Right lobe of liver (tissue), 6 donors: ENCODE measurements around the gene TRAPPC12. TPM values are rescaled to one million over a fixed set of nuclear protein-coding genes. Genes with fewer than 3 reads are reported as not detected.
"Not testable (repeated sequence)": the region's sequence is repeated elsewhere in the genome, so short reads cannot be mapped to it uniquely, and the experiment has no call there.

Experiments used
- ATAC-seq, 4 donors: fragments of 200-7000 bp; cut with Tn5 transposase; one replicate each; pipeline ENCODE4 v1.9.1; 2020; ENCODE audit warnings: mild to moderate bottlenecking in 4 of 4, moderate library complexity in 4 of 4
- DNase-seq, 3 donors: peaks; one replicate each; pipeline ENCODE4 v3.0.0-alpha.2; 2020
- H3K27ac ChIP-seq, 3 donors: fragments of 200-600 bp; one replicate each; pipeline ENCODE4 v1.8.0; 2022
- H3K27me3 ChIP-seq, 2 donors: fragments of 200-600 bp; one replicate each; pipeline ENCODE4 v1.8.0; 2022
- H3K36me3 ChIP-seq, 4 donors: fragments of 200-600 bp; sonication (generic) in 1 of 4; one replicate each; pipeline versions ENCODE4 v1.5.1 to v1.8.0; 2017 to 2022; ENCODE audit warnings: control low read depth in 1 of 4
- H3K4me1 ChIP-seq, 4 donors: fragments of 200-600 bp; sonication (generic) in 1 of 4; one replicate each; pipeline versions ENCODE4 v1.5.1 to v1.8.0; 2017 to 2022; ENCODE audit warnings: control low read depth in 1 of 4
- H3K4me3 ChIP-seq, 3 donors: fragments of 200-600 bp; one replicate each; pipeline ENCODE4 v1.8.0; 2022
- H3K9me3 ChIP-seq, 4 donors: fragments of 200-600 bp; sonication (generic) in 1 of 4; one replicate each; pipeline versions ENCODE4 v1.5.1 to v1.8.0; 2017 to 2022; ENCODE audit warnings: control low read depth in 1 of 4
- POLR2A ChIP-seq: fragments of 450-650 bp; IDR thresholded peaks from one replicate; pipeline ENCODE4 v1.6.1; 2017; ENCODE audit warnings: antibody characterized with exemption, mild to moderate bottlenecking
- WGBS: methylation state at CpG from one replicate; pipeline ENCODE4 v1.1.6; 2018; ENCODE audit warnings: low coverage, low lambda C conversion rate; ENCODE audit not compliant: insufficient coverage; ENCODE audit errors: missing lambda C conversion rate; 5-methylcytosine and 5-hydroxymethylcytosine counted together
- intact Hi-C, 2 donors: fragments of 100-400 bp; cut with DNase I; formaldehyde crosslinking; loops; one replicate each; pipeline versions ENCODE4 v1.11.2 to v1.14.1; 2022
- total RNA-seq, 6 experiments: library from RNA; depleted of rRNA in 2 of 6; stranded (reverse); fragments of >200 nt in 2 of 6; fragmentation: NEBNext Ultra II Directional in 3 of 6; extraction: Animal tissue kit (Norgen Biotek cat#: 25700) in 3 of 6; gene quantifications; one replicate each; pipeline versions ENCODE4 v1.1.0 to v1.2.4, GENCODE V29; 2016 to 2023
- TF ChIP-seq, protein P1 (sequence below), 4 donors: fragments of 200-600 bp in 3 of 4; fragments of 450-650 bp in 1 of 4; IDR thresholded peaks; one replicate each; pipeline versions ENCODE4 v1.5.1 to v1.8.0; 2016 to 2022; ENCODE audit warnings: antibody characterized with exemption in 4 of 4, mild to moderate bottlenecking in 2 of 4
- donor health status: DM: no; HTN: yes; CAD: no.
- donor health status: DM: no; HTN: no; CAD: no.
- donor health status: DM: no; HTN: no; CAD: no.
- donor health status: DM: no; HTN: yes; CAD: no.
- donor health status: DM: no; HTN: yes; CAD: no.

Gene TRAPPC12
- total RNA-seq, 6 experiments from 2014 or later = 39.2 to 92.4 (median 47.8) TPM

DNA sequence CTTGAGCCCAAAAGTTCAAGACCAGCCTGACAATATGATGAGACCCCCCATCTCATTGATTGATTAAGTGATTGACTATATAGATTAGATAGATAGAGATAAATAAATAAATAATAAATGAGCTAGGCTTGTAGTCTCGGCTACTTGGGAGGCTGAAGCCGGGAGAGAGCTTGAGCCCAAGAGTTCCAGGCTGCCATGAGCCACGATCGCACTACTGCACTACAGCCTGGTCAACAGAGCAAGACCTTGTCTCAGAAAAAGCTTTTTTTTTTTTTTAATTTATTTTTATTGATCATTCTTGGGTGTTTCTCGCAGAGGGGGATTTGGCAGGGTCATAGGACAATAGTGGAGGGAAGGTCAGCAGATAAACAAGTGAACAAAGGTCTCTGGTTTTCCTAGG is 14.3 kb upstream of the TRAPPC12 start:
- TF ChIP-seq, protein P1, sequence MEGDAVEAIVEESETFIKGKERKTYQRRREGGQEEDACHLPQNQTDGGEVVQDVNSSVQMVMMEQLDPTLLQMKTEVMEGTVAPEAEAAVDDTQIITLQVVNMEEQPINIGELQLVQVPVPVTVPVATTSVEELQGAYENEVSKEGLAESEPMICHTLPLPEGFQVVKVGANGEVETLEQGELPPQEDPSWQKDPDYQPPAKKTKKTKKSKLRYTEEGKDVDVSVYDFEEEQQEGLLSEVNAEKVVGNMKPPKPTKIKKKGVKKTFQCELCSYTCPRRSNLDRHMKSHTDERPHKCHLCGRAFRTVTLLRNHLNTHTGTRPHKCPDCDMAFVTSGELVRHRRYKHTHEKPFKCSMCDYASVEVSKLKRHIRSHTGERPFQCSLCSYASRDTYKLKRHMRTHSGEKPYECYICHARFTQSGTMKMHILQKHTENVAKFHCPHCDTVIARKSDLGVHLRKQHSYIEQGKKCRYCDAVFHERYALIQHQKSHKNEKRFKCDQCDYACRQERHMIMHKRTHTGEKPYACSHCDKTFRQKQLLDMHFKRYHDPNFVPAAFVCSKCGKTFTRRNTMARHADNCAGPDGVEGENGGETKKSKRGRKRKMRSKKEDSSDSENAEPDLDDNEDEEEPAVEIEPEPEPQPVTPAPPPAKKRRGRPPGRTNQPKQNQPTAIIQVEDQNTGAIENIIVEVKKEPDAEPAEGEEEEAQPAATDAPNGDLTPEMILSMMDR (IDR thresholded peaks at IDR 0.05) = no peak
- Histone ChIP-seq H3K27ac (no peak overlapping the region), H3K9me3 (no peaks in the 10 kb centered on the region), H3K4me1 (no peaks in the 10 kb centered on the region), H3K27me3 (no peaks in the 10 kb centered on the region), H3K36me3 (no peaks in the 10 kb centered on the region), H3K4me3 (no peak overlapping the region)
- intact Hi-C loops = no loop called here
- DNase-seq (no peak), ATAC-seq (no peak)
- 69% methylated on average over 5 of the region's 5 CpGs for WGBS

DNA sequence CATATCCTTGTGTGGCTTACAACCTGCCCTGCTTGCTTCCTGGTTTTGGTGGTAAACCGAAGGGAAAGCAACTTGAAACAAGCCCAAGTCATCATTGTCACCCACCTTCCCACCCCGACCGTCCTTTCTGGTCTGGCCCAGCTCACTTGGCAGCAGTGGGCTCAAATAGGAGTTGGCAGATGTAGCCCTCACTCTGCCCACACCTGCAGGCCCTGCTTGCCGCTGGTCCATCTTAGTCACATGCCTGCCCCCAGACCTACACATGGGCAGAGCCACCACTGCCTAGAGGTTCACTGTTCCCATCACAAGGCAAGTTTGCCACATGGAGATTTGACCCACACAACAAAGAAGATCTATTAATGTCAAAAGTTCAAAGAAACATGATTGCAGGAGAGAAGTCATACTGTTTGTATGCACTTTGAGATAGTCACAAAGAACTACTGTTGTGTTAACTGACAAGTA is 11.2 kb upstream of the TRAPPC12 start:
- Histone ChIP-seq H3K27me3 (no peaks in the 10 kb centered on the region), H3K36me3 (no peaks in the 10 kb centered on the region), H3K27ac (no peak overlapping the region), H3K4me3 (no peak overlapping the region), H3K9me3 (no peaks in the 10 kb centered on the region), H3K4me1 (no peaks in the 10 kb centered on the region)
- ATAC-seq (no peak), DNase-seq (no peak)
- TF ChIP-seq, protein P1 (IDR thresholded peaks at IDR 0.05) = no peak
- no peak for TF ChIP-seq POLR2A
- intact Hi-C loops = no loop called here
- 100% methylated on average over 1 of the region's 4 CpGs for WGBS

DNA sequence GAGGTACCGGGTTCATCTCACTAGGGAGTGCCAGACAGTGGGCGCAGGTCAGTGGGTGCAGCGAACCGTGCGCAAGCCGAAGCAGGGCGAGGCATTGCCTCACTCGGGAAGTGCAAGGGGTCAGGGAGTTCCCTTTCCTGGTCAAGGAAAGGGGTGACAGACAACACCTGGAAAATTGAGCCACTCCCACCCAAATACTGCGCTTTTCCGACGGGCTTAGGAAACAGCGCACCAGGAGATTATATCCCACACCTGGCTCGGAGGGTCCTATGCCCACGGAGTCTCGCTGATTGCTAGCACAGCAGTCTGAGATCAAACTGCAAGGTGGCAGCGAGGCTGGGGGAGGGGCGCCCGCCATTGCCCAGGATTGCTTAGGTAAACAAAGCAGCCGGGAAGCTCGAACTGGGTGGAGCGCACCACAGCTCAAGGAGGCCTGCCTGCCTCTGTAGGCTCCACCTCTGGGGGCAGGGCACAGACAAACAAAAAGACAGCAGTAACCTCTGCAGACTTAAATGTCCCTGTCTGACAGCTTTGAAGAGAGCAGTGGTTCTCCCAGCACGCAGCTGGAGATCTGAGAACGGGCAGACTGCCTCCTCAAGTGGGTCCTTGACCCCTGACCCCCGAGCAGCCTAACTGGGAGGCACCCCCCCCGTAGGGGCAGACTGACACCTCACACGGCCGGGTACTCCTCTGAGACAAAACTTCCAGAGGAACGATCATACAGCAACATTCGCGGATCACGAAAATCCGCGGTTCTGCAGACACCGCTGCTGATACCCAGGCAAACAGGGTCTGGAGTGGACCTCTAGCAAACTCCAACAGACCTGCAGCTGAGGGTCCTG is 9.9 kb upstream of the TRAPPC12 start:
- H3K4me1 ChIP-seq, ATAC-seq, H3K36me3 ChIP-seq, DNase-seq, H3K27me3 ChIP-seq, H3K27ac ChIP-seq, H3K9me3 ChIP-seq, H3K4me3 ChIP-seq, intact Hi-C loops: not testable (repeated sequence)
- WGBS = 94% methylated on average over 2 of the region's 34 CpGs

DNA sequence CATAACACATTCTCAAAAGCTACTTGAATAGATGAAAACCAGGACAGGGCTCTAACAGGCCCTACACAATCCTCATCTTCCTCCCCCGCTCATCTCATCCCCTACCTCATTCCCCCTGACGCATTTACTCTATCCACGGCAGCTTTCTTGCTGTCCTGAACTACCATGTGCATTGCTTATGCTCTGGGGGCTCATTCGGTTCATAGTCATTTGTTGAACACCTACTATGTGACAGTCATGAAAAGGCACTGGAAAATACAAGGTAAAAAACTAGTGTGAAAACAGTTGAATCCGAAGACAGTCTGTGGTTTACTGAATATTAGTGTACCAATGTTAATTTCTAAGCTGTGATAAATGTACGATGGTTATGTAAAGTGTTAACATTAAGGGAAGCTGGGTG is 2.7 kb upstream of the TRAPPC12 start:
- H3K36me3 ChIP-seq = no peaks in the 10 kb centered on the region
- intact Hi-C loops = no loop called here
- peak overlapping the region; percentile 79 to 93 (median 80) for H3K4me3 ChIP-seq
- no peak for TF ChIP-seq POLR2A
- TF ChIP-seq, protein P1 (IDR thresholded peaks at IDR 0.05) = no peak
- DNase-seq = no peak
- WGBS = 68% methylated on average over 6 of the region's 6 CpGs
- H3K9me3 ChIP-seq = no peaks in the 10 kb centered on the region
- ATAC-seq = no peak
- H3K4me1 ChIP-seq = peaks cover 0 to 30% (median 0%) of the 10 kb centered on the region in 4 donors
- H3K27ac ChIP-seq = peak overlapping the region in 1 of 3 donors; percentile 61
- H3K27me3 ChIP-seq = no peaks in the 10 kb centered on the region

DNA sequence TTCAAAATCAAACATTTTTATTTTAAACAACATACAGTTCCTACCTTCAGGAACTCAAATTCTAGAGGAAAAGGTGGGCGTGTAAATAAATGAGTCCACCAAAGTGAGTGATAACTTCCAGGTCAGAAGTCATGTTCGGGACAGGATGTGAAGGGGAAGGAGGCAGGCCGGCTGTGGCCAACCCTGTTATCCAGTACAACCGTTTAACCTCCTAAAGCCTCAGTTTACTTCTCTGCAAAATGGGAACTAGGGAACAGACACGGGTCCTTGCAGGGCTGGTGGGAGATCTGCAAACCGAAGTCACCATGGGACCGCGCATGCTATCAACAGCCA is 2.2 kb upstream of the TRAPPC12 start:
- no peak for TF ChIP-seq POLR2A
- TF ChIP-seq, protein P1 (IDR thresholded peaks at IDR 0.05) = no peak
- H3K4me3 ChIP-seq = peak overlapping the region; percentile 79 to 93 (median 80)
- intact Hi-C loops = no loop called here
- H3K36me3 ChIP-seq = no peaks in the 10 kb centered on the region
- H3K9me3 ChIP-seq = no peaks in the 10 kb centered on the region
- DNase-seq (no peak), ATAC-seq (peak; percentile 4 to 13 (median 7))
- peak overlapping the region in 1 of 3 donors; percentile 61 for H3K27ac ChIP-seq
- no peaks in the 10 kb centered on the region for H3K27me3 ChIP-seq
- WGBS = 2% methylated on average over 4 of the region's 8 CpGs
- peaks cover 0 to 30% (median 0%) of the 10 kb centered on the region in 4 donors for H3K4me1 ChIP-seq
